Cerebellar nuclear complex (tissue), 1 donor: Measurements from ENCODE around the gene AXIN1.
"Not testable (repeated sequence)": the region's sequence is repeated elsewhere in the genome, so short reads cannot be mapped to it uniquely, and the experiment has no call there.

Source experiments
- DNase-seq, 2 experiments: peaks; one replicate each; lab custom pipeline; 2025; lab: John Stamatoyannopoulos, UW

AXIN1 gene

DNA sequence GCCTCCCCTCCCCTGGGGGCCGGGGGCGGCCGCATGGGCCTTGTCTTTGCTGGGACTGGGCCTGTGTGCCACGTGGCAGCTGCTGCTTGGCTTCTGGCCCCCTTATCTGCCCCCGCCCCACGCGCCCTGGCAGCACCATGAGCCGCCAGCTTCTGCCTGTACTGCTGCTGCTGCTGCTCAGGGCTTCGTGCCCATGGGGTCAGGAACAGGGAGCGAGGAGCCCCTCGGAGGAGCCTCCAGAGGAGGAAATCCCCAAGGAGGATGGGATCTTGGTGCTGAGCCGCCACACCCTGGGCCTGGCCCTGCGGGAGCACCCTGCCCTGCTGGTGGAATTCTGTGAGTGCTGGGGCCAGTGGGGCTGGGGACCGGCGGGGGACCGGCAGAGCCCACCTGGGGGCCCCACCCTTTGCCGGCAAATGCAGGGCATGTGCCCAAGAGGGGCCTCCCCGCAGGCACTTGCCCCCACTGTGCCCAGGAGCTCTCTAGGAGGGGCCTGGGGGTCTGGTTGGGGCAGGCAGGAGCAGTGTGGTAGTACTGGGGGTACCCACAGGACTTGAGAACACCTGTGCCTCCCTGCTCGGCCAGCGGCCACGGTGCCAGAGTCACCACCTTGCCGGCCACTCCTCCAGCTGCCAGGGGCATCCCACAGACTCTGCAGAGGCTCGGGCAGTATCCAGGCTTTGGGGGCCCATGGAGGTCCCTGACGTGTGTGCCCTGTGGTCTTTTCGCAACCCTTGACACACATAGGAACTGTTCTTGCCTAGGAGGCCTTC, 69.3 kb downstream of the AXIN1 start, which contains the start of gene PDIA2:
TSS of gene PDIA2 (plus strand) at position 132 of the 773 bp plus-strand sequence. CDS start at position 138, 6 bp downstream.
- DNase-seq, result no peak

GRCh38 chr16:282491-282890, 70.0 kb downstream of the AXIN1 start:
- no peak for DNase-seq

DNA sequence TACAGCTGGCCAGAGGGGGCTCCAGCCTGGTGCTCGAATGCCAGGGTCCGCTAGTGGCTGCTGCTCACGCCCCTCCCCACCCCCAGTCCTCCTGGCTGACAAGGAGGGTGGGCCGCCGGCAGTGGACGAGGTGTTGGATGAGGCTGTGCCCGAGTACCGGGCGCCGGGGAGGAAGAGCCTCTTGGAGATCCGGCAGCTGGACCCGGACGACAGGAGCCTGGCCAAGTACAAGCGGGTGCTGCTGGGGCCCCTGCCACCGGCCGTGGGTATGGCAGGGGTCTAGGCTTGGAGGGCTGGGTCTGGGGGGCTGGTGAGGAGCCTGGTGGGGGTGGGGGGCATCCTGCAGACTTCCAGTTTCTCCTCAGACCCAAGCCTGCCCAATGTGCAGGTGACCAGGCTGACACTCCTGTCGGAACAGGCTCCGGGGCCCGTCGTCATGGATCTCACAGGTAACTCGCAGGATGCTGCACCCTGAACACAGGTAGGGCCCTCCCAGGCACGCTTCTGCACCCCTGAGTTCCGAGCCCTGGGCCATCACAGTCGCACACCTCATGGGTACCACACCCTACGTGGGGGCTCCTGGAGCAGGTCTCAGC, 70.8 kb downstream of the AXIN1 start:
- DNase-seq, result no peak

DNA sequence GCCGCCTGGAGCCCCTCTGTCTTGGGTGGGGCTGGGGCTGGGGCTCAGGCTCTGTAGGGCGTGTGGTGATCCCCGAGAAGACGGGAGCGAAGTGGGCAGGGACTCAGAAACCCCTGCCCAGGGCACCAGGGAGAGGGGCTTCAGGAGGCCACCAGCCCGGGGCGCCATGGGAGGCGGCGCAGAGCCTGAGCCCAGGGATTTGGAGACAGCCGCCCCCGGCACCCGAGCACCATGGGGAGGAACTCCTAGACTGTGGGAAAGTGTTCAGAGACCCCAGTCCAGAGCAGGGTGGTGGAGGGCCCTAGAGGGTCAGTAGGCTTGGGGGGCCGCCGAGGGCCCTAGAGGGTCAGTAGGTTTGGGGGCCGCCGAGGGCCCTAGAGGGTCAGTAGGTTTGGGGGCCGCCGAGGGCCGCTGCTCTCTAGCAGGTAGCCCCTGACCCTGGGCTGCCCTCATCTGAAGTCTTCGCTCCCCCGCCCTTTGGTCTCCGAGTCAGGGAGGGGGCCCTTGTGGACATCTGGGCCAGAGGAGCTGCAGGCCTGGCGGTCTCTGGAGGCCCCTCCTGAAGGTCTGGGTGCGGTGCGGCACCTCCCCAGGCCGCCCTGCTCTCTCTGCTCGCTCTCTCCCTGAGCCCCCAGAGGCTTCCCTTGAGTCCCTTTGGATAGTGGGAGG, 71.4 kb downstream of the AXIN1 start:
- no peak for DNase-seq

- no peak for DNase-seq
These were observed 72.0 kb downstream of the AXIN1 start, which contains the start of gene ARHGDIG for GRCh38 chr16:280552-280951. ARHGDIG (plus strand) TSS chr16:280591; CDS start chr16:280681, 90 bp downstream.

DNA sequence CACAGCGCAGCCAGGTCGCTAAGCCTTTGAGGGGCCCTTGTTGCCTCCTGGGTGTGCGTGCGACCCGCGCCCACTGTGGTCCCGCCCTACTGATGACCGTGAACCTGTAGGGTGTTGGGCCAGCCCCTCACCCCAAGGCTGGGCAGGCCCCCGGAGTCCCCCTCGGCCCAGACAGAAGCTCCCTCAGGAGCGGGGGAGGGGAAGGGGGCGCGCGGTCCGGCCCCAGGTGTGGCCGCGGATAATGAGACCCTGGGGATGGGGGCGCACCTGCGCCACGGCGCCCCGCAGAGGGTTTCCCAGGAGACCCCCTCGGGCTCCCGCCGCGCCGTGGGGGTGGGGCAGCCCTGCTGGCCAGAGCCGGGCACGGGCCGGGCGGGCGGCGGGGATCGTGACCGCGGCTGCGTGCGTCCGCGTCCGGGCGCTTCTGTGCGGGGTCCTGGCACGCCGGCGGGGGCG, 72.5 kb downstream of the AXIN1 start:
- no peak for DNase-seq

GRCh38 chr16:279531-279930, 73.0 kb downstream of the AXIN1 start:
- DNase-seq, result no peak

- peak in 1 of 2 experiments; percentile 38 for DNase-seq
These were observed 73.6 kb downstream of the AXIN1 start for GRCh38 chr16:278863-279366.

DNA sequence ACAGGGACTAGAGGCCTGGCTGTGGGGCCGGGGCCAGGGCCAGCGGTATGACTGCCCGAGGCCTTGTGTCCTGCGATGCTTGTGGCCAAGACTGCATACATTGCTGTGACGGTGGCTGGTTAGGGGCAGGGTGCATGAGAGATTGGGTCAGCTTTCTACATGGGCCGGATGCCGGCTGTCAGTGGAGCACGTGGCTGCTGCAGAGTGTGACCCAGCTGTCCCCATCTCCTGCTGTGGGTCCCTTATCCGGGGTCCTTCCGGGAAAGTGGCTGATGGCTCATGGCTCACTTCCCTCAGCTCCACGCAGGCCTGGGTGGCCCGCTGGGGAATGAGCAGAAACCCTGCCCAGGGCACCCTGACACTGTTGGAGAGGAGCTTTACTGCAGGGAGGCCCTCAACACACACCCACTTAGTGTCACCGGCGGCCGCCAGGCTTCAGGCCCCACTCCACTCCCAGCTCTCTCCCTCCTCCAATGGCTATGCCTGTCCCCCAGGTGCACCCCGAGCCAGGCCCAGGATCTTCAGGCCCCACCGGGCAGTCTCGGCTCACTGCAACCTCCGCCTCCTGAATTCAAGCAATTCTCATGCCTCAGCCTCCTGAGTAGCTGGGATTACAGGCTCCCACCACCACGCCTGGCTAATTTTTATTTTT, 76.0 kb downstream of the AXIN1 start:
- no peak for DNase-seq

GRCh38 chr16:275786-276232, 76.7 kb downstream of the AXIN1 start, which contains the start of gene RGS11:
RGS11 (minus strand) TSS chr16:275944; CDS start chr16:275911, 33 bp downstream.
- no peak for DNase-seq

GRCh38 chr16:275041-275641, 77.4 kb downstream of the AXIN1 start:
- DNase-seq, result no peak

DNA sequence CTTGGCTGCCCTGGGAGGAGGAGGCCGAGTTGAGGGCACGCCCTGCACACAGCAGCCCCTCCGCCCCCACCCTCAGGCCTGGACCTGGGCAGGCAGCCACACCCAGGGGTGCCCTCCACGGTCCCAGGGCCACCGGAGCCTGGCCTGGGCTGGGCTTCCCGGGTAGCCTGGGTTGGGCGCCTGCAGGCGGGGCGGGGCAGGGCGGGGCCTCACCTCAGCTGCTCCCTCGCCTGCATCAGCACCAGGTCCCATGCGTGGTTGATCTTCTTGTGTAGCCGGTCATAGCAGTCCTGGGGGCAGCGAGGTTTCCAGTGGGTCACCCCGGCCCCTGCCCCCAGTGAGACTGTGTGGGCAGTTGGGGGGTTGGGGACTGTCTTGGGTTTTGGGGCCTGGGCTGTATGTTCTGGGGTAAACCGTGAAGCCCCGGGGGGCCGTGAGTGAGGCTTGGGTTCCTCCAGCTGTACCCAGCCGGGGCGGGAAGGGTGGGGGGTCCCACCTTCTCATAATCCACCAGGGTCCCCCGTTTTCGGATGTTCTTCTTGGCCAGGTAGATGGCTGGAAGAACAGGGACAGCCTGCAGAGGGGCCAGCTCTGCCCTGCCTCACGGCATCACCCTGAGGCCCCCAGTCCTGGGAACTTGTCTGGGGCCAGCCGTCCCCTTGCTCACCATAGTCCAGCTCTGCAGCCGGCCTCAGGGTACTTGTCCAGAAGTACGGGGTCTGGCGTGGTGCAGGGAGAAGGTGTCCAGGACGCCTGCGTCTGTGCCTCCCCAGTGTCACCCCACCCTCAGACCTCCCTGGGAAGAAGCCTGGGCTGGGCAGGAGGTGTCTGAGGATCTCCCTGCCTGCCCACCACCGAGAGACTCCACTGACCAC, 78.7 kb downstream of the AXIN1 start:
- DNase-seq, result no peak

- no peak for DNase-seq
These were observed 79.6 kb downstream of the AXIN1 start for GRCh38 chr16:272633-273546.

DNA sequence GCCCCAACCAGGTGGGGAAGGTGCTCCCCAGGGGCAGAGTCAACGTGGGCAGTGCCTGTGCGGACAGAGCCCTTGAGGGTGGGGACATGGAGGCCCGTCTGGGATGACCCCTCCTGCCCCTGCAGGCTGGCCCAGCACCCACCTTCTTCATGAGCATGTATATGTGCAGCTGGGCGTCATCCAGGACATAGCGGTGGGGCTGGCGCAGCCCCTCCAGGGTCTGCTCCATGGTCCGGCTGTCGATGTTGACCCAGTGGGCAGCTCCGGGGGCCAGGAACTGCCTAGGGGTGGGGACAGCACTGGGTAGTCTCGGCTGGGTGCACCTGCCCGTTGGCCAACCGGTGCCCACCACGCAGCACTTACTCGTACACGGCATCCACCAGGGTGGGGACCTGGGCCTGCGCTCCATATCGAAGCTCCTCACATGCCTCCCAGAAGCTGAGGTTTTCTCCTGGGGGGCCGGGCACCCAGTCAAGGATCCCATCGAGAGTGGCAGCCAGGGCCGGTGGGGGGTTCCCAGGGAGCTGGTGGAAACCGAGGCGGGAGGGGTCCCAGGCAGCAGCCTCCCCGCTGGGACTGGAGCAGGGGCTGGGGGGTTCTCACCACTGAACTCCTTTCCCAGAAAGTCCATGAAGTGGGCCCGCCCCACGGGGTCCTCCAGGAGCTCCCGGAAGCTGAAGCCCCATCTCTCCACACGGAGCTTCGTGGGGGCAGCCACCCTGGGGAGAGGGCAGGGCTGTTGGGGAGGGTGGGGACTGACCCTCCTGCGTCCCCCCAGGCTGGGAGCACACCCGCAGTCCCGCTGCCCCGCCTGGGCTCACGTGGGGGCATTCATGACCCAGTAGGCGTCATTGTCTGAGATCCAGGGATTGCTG, 81.9 kb downstream of the AXIN1 start:
- DNase-seq, result no peak

DNA sequence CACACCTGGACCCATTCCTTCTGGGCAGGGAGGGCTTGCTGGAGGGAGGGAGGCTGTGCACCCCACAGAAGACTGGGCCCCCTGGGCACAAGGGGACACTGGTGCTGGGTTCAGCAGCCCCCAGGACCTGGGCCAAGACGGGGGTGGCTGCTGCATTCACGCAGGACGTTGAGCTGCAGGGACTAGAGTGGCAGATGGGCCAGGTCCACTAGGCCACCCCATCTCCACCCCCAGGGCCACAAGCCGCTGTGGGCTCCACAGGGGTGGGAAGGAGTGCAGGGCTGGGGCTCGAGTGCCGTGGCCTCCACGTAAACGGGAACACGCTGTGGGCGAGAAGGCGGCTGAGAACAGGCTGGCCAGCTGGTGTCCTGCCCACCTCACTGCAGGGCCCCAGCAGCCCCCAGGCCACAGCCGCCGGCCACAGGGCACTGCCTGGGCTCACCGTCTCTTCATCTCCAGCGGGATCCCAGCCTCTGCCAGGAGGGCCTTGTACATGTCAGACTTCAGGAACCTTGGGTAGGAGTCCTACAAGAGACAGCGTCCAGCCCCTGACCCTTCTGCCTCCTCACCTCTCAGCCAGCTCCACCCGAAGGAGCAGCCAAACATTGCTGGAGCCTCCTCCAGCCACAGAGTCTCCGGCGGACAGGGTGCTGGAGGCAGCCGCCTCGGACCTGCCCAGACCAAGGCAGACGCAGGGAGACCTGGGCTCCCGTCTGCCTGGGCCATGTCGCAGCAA, 83.3 kb downstream of the AXIN1 start:
- DNase-seq, result no peak

DNA sequence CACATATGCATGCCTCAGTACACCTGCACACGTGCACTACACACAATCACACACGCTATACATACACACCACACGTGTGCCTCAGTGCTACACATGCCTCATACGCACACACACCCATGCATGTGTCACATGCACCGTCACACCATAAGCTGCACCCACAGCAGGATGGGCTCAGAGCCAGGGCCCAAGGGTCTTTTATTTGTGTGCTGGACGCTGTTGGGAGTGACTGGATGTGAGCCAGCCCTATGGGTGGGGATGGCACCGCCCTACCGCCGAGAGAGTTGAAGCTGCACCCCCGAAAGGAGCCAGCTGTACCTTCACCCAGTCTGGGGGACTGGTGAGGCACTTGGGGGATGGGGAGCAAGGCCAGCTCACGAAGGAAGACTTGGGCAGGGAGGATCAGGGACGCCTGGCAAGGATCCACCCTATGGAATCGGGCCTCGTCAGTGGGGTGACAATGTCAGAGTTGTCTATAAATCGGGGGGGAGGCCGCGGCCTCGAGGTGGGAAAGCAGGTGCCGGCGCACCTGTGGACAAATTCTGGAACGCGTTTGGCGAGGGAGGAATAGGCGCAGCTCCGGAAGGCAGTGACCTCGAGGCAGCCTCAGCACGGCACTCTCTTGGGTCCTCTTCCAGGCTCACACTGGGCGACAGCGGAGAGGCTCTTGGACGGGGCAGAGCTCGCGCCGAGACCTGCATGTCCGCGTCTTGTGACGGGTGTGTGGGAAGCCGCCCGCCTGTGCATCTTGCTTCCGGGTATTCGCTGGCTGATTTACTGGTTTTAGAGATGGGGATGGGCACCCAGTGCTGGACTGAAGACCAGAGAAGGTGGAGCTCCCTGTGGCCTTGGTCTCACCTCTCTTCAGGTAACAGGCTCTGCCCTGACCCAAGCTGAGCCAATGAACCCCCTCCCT, 84.1 kb downstream of the AXIN1 start:
- no peak for DNase-seq

DNA sequence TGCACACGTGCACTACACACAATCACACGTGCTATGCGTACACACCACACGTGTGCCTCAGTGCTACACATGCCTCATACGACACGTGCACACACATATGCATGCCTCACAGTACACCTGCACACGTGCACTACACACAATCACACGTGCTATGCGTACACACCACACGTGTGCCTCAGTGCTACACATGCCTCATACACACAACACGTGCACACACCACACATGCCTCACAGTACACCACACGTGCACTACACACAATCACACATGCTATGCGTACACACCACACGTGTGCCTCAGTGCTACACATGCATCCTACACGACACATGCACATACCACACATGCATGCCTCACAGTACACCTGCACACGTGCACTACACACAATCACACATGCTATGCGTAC, 85.0 kb downstream of the AXIN1 start:
- not testable (repeated sequence) for DNase-seq
